K562 (cell line): Measurements from ENCODE around the gene FOS. TPM values are rescaled to one million over a fixed set of nuclear protein-coding genes. Genes with fewer than 3 reads are reported as not detected.

Source experiments
- CREM ChIP-seq: IDR thresholded peaks from 2 replicates; pipeline ENCODE4 v1.6.1; 2014; ENCODE audit warnings: antibody characterized with exemption, low read depth
- GTF2F1 ChIP-seq: IDR thresholded peaks from 2 replicates; pipeline ENCODE4 v1.6.1; 2011; ENCODE audit warnings: low read depth, low read length, improper control_type of control experiment
- HDAC1 ChIP-seq, 2 experiments: fragments of 450-650 bp; IDR thresholded peaks; 2 replicates each; pipeline ENCODE4 v1.6.1; 2016 to 2017; ENCODE audit warnings: inconsistent platforms in 1 of 2, mild to moderate bottlenecking in 1 of 2, moderate library complexity in 1 of 2
- MEF2D ChIP-seq: conservative IDR thresholded peaks from 2 replicates; pipeline ENCODE4 v1.6.1; 2016; ENCODE audit warnings: low read depth, missing genetic modification characterization, missing compliant biosample characterization
- PHB2 ChIP-seq: fragments of 450-650 bp; IDR thresholded peaks from 2 replicates; pipeline ENCODE4 v1.6.1; 2017; ENCODE audit warnings: low read depth
- POLR3G ChIP-seq: IDR thresholded peaks from 2 replicates; pipeline ENCODE4 v1.6.1; 2011; ENCODE audit not compliant: insufficient read length, insufficient replicate concordance; ENCODE audit errors: extremely low read depth
- RB1 ChIP-seq: fragments of 450-650 bp; IDR thresholded peaks from 2 replicates; pipeline ENCODE4 v1.6.1; 2017; ENCODE audit warnings: low read depth, mild to moderate bottlenecking
- SIN3A ChIP-seq, 2 experiments: fragments of 150-350 bp in 1 of 2; IDR thresholded peaks; 2 replicates each; pipeline ENCODE4 v1.6.1; 2011 to 2016; ENCODE audit warnings: borderline replicate concordance in 2 of 2, low read depth in 2 of 2, low read length in 2 of 2, mild to moderate bottlenecking in 2 of 2, moderate library complexity in 2 of 2; ENCODE audit not compliant: control insufficient read depth in 1 of 2
- SRSF3 ChIP-seq: fragments of 200-400 bp; formaldehyde crosslinking; IDR thresholded peaks from 2 replicates; pipeline ENCODE4 v1.6.1; 2016; ENCODE audit warnings: mild to moderate bottlenecking, low read length, moderate library complexity; ENCODE audit not compliant: insufficient read depth
- TCF7L2 ChIP-seq: fragments of 150-350 bp; IDR thresholded peaks from 2 replicates; pipeline ENCODE4 v1.6.1; 2016; ENCODE audit warnings: low read depth, mild to moderate bottlenecking, low read length, moderate library complexity
- ZKSCAN1 ChIP-seq: fragments of 150-350 bp; IDR thresholded peaks from 2 replicates; pipeline ENCODE4 v1.6.1; 2016; ENCODE audit warnings: low read depth, low read length
- polyA plus RNA-seq, 8 experiments: library from polyadenylated mRNA; depleted of rRNA in 4 of 8; stranded (reverse) in 5 of 8; unstranded in 3 of 8; fragments of >200 nt; fragmentation: Nextera tagmentation in 2 of 8; fragmentation: Illumina TruSeq in 1 of 8; extraction: Ambion mirVana in 2 of 8; extraction: Trizol in 1 of 8; gene quantifications; 2 replicates each; pipeline versions ENCODE4 v1.2.1 to v1.2.3, GENCODE V29; 2011 to 2014; ENCODE audit warnings: inconsistent platforms in 1 of 8, missing spikeins in 1 of 8
- total RNA-seq, 7 experiments: library from RNA; depleted of rRNA in 6 of 7; stranded (reverse); fragments of >200 nt in 6 of 7; fragmentation: Illumina TruSeq in 2 of 7; extraction: Trizol in 2 of 7; gene quantifications; 2 replicates each; pipeline versions ENCODE4 v1.2.1 to v1.2.3, GENCODE V29; 2011 to 2021; ENCODE audit warnings: low replicate concordance in 1 of 7
- TF ChIP-seq, protein P1 (sequence below): sonication (generic); formaldehyde crosslinking; IDR thresholded peaks from 2 replicates; pipeline ENCODE4 v1.8.0; 2022; ENCODE audit warnings: mild to moderate bottlenecking, low read depth, missing genetic modification reagents
- TF ChIP-seq, protein P2 (sequence below): fragments of 250-450 bp; sonication (Bioruptor Pico); IDR thresholded peaks from 2 replicates; pipeline ENCODE4 v1.5.1; 2021; ENCODE audit warnings: mild to moderate bottlenecking
- TF ChIP-seq, protein P3 (sequence below): fragments of 200-800 bp; sonication (Bioruptor generic); IDR thresholded peaks from 2 replicates; pipeline ENCODE4 v1.6.1; 2017; ENCODE audit warnings: missing genetic modification characterization, missing compliant biosample characterization

Gene FOS
- total and polyA plus RNA-seq, 9 of the 15 experiments (the other 6 are each of a cell fraction or from before 2014, with no cell fraction given), result 0.54 to 13.8 (median 8.9) TPM

DNA sequence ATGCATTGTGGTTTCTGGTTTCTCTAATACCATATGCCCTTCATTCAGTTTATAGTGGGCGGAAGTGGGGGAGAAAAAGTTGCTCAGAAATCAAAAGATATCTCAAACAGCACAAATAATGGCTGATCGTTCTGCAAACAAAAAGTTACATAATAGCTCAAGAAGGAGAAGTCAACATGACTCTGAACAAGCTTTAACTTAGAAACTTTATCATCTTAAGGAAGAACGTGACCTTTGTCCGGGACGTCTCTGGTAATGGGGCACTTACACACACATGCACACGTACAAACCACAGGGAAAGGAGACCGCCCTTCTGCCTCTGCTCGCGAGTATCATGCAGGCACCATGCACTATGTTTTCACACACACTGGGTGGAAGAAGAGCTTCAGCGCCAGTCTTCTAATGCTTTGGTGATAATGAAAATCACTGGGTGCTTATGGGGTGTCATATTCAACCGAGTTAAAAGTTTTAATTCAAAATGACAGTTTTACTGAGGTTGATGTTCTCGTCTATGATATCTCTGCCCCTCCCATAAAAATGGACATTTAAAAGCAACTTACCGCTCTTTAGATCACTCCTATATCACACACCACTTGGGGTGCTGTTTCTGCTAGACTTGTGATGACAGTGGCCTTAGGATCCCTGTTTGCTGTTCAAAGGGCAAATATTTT is 4.7 kb downstream of the FOS start (continued):
- TF ChIP-seq, protein P1, sequence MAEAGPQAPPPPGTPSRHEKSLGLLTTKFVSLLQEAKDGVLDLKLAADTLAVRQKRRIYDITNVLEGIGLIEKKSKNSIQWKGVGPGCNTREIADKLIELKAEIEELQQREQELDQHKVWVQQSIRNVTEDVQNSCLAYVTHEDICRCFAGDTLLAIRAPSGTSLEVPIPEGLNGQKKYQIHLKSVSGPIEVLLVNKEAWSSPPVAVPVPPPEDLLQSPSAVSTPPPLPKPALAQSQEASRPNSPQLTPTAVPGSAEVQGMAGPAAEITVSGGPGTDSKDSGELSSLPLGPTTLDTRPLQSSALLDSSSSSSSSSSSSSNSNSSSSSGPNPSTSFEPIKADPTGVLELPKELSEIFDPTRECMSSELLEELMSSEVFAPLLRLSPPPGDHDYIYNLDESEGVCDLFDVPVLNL (CRISPR knock-in tag), result no peak
- no peak for TF ChIP-seq RB1
- TF ChIP-seq HDAC1 (IDR thresholded peaks at IDR 0.05), result 0 out of 4 replicates have a peak, but pooled peaks of 1 of the 2 experiments have one; percentile 9
- no peak for TF ChIP-seq ZKSCAN1
- no peak for TF ChIP-seq POLR3G
- TF ChIP-seq PHB2, result no peak
- no peak for TF ChIP-seq SRSF3
- no peak for TF ChIP-seq TCF7L2
- TF ChIP-seq GTF2F1, result no peak
- TF ChIP-seq, protein P2, sequence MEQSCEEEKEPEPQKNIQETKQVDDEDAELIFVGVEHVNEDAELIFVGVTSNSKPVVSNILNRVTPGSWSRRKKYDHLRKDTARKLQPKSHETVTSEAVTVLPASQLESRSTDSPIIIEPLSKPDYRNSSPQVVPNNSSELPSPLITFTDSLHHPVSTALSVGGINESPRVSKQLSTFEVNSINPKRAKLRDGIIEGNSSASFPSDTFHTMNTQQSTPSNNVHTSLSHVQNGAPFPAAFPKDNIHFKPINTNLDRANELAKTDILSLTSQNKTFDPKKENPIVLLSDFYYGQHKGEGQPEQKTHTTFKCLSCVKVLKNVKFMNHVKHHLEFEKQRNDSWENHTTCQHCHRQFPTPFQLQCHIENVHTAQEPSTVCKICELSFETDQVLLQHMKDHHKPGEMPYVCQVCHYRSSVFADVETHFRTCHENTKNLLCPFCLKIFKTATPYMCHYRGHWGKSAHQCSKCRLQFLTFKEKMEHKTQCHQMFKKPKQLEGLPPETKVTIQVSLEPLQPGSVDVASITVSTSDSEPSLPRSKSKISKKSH (CRISPR knock-in tag), result no peak
- TF ChIP-seq, protein P3, sequence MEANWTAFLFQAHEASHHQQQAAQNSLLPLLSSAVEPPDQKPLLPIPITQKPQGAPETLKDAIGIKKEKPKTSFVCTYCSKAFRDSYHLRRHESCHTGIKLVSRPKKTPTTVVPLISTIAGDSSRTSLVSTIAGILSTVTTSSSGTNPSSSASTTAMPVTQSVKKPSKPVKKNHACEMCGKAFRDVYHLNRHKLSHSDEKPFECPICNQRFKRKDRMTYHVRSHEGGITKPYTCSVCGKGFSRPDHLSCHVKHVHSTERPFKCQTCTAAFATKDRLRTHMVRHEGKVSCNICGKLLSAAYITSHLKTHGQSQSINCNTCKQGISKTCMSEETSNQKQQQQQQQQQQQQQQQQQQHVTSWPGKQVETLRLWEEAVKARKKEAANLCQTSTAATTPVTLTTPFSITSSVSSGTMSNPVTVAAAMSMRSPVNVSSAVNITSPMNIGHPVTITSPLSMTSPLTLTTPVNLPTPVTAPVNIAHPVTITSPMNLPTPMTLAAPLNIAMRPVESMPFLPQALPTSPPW (CRISPR knock-in tag), result peak; percentile 1; the same call in 1 of the 2 replicates
- TF ChIP-seq SIN3A (IDR thresholded peaks at IDR 0.05; ENCODE audit: borderline replicate concordance in 2 of 2, control insufficient read depth in 1 of 2, low read depth in 2 of 2, low read length in 2 of 2), result 0 out of 4 replicates have a peak, but pooled peaks of 1 of the 2 experiments have one; percentile 23
- no peak for TF ChIP-seq CREM
- TF ChIP-seq MEF2D (tag), result no peak
